HepG2 (cell line): ENCODE results near the gene MPI. TPM values are rescaled to one million over a fixed set of nuclear protein-coding genes. Genes with fewer than 3 reads are reported as not detected.

Experiments used
- EEA1 ChIP-seq: sonication (generic); formaldehyde crosslinking; IDR thresholded peaks from 2 replicates; pipeline ENCODE4 v1.5.1; 2020; ENCODE audit warnings: mild to moderate bottlenecking, missing genetic modification reagents, borderline replicate concordance
- EP300 ChIP-seq, 3 experiments: sonication (generic) in 1 of 3; formaldehyde crosslinking in 1 of 3; IDR thresholded peaks; 2 replicates each; pipeline versions ENCODE4 v1.5.1 to v1.6.1; 2011 to 2020; ENCODE audit warnings: low read depth in 2 of 3, low read length in 2 of 3, borderline replicate concordance in 1 of 3, improper control_type of control experiment in 1 of 3, mild to moderate bottlenecking in 1 of 3, missing genetic modification reagents in 1 of 3, moderate library complexity in 1 of 3
- HMGA1 ChIP-seq: sonication (generic); formaldehyde crosslinking; conservative IDR thresholded peaks from 2 replicates; pipeline ENCODE4 v1.4.0; 2020; ENCODE audit warnings: missing genetic modification reagents
- HOXA5 ChIP-seq: sonication (generic); formaldehyde crosslinking; IDR thresholded peaks from 2 replicates; pipeline ENCODE4 v1.4.0; 2020; ENCODE audit warnings: missing genetic modification reagents
- KAT2B ChIP-seq: fragments of 150-350 bp; IDR thresholded peaks from 2 replicates; pipeline ENCODE4 v1.6.1; 2014; ENCODE audit warnings: low read depth, low read length, borderline replicate concordance
- MEIS2 ChIP-seq: sonication (generic); formaldehyde crosslinking; IDR thresholded peaks from 2 replicates; pipeline ENCODE4 v1.9.0; 2021; ENCODE audit warnings: mild to moderate bottlenecking, missing genetic modification reagents
- MLLT10 ChIP-seq: sonication (generic); formaldehyde crosslinking; IDR thresholded peaks from 2 replicates; pipeline ENCODE4 v1.4.0; 2020; ENCODE audit warnings: missing genetic modification reagents
- MTA3 ChIP-seq: sonication (generic); formaldehyde crosslinking; IDR thresholded peaks from 2 replicates; pipeline ENCODE4 v1.4.0; 2020; ENCODE audit warnings: missing genetic modification reagents
- MZF1 ChIP-seq: sonication (generic); formaldehyde crosslinking; IDR thresholded peaks from 2 replicates; pipeline ENCODE4 v1.8.1; 2023; ENCODE audit warnings: mild to moderate bottlenecking, missing genetic modification reagents, borderline replicate concordance
- NBN ChIP-seq: fragments of 450-650 bp; conservative IDR thresholded peaks from 2 replicates; pipeline ENCODE4 v1.6.1; 2017
- RAD21 ChIP-seq: fragments of 450-650 bp; formaldehyde crosslinking; IDR thresholded peaks from 2 replicates; pipeline ENCODE4 v1.5.0; 2020; ENCODE audit warnings: mild to moderate bottlenecking
- RARG ChIP-seq: sonication (generic); formaldehyde crosslinking; IDR thresholded peaks from 2 replicates; pipeline ENCODE4 v1.4.0; 2020; ENCODE audit warnings: low read depth, mild to moderate bottlenecking, missing genetic modification reagents
- SMARCE1 ChIP-seq: fragments of 450-650 bp; IDR thresholded peaks from 2 replicates; pipeline ENCODE4 v1.6.1; 2017; ENCODE audit warnings: borderline replicate concordance
- SMYD3 ChIP-seq: sonication (generic); formaldehyde crosslinking; IDR thresholded peaks from 2 replicates; pipeline ENCODE4 v1.8.1; 2023; ENCODE audit warnings: mild to moderate bottlenecking, missing genetic modification reagents
- SP5 ChIP-seq: IDR thresholded peaks from 2 replicates; pipeline ENCODE4 v1.6.1; 2016; ENCODE audit warnings: low read depth, borderline replicate concordance
- SSRP1 ChIP-seq: IDR thresholded peaks from 2 replicates; pipeline ENCODE4 v1.6.1; 2016; ENCODE audit warnings: control low read depth
- ZC3H4 ChIP-seq: sonication (generic); formaldehyde crosslinking; IDR thresholded peaks from 2 replicates; pipeline ENCODE4 v1.4.0; 2020; ENCODE audit warnings: missing genetic modification reagents, borderline replicate concordance
- ZEB1 ChIP-seq: IDR thresholded peaks from 2 replicates; pipeline ENCODE4 v1.6.1; 2012; ENCODE audit warnings: mild to moderate bottlenecking, low read depth, inconsistent platforms; ENCODE audit not compliant: insufficient replicate concordance
- ZNF121 ChIP-seq: sonication (generic); formaldehyde crosslinking; IDR thresholded peaks from 2 replicates; pipeline ENCODE4 v1.5.0; 2020; ENCODE audit warnings: mild to moderate bottlenecking, missing genetic modification reagents
- ZNF256 ChIP-seq: sonication (generic); formaldehyde crosslinking; conservative IDR thresholded peaks from 2 replicates; pipeline ENCODE4 v1.4.0; 2020; ENCODE audit warnings: missing genetic modification reagents
- ZNF329 ChIP-seq: sonication (generic); formaldehyde crosslinking; IDR thresholded peaks from 2 replicates; pipeline ENCODE4 v1.9.0; 2021; ENCODE audit warnings: low read depth, mild to moderate bottlenecking, missing genetic modification reagents
- ZNF333 ChIP-seq: sonication (generic); formaldehyde crosslinking; IDR thresholded peaks from 2 replicates; pipeline ENCODE4 v1.4.0; 2020; ENCODE audit warnings: mild to moderate bottlenecking, missing genetic modification reagents, borderline replicate concordance
- ZNF354B ChIP-seq: sonication (generic); formaldehyde crosslinking; IDR thresholded peaks from 2 replicates; pipeline ENCODE4 v1.8.0; 2022; ENCODE audit warnings: mild to moderate bottlenecking, missing genetic modification reagents
- ZNF773 ChIP-seq: sonication (generic); formaldehyde crosslinking; IDR thresholded peaks from 2 replicates; pipeline ENCODE4 v1.4.0; 2020; ENCODE audit warnings: missing genetic modification reagents, borderline replicate concordance
- ZNF839 ChIP-seq: sonication (generic); formaldehyde crosslinking; IDR thresholded peaks from 2 replicates; pipeline ENCODE4 v1.4.0; 2020; ENCODE audit warnings: missing genetic modification reagents, mild to moderate bottlenecking, borderline replicate concordance
- polyA plus RNA-seq, 8 experiments: library from polyadenylated mRNA; depleted of rRNA in 3 of 8; stranded (reverse) in 7 of 8; unstranded in 1 of 8; fragments of >200 nt; fragmentation: Illumina TruSeq in 4 of 8; extraction: Trizol in 4 of 8; gene quantifications; 2 replicates each; pipeline versions ENCODE4 v1.2.1 to v1.2.3, GENCODE V29; 2011 to 2016; ENCODE audit warnings: low read depth in 4 of 8, missing spikeins in 1 of 8, mixed read lengths in 1 of 8; ENCODE audit not compliant: insufficient read depth in 1 of 8
- total RNA-seq, 5 experiments: library from RNA; depleted of rRNA; stranded (reverse); fragments of >200 nt; fragmentation: Illumina TruSeq; extraction: Trizol; gene quantifications; 2 replicates each; pipeline ENCODE4 v1.2.3, GENCODE V29; 2016; ENCODE audit warnings: low read depth in 1 of 5
- TF ChIP-seq, protein P1 (sequence below): sonication (generic); formaldehyde crosslinking; IDR thresholded peaks from 2 replicates; pipeline ENCODE4 v1.4.0; 2020; ENCODE audit warnings: mild to moderate bottlenecking, missing genetic modification reagents
- TF ChIP-seq, protein P2 (sequence below): sonication (generic); formaldehyde crosslinking; IDR thresholded peaks from 2 replicates; pipeline ENCODE4 v1.5.0; 2020; ENCODE audit warnings: missing genetic modification reagents
- TF ChIP-seq, protein P3 (sequence below): sonication (generic); formaldehyde crosslinking; IDR thresholded peaks from 2 replicates; pipeline ENCODE4 v1.8.1; 2023; ENCODE audit warnings: missing genetic modification reagents, inconsistent platforms, borderline replicate concordance

Gene MPI
- total and polyA plus RNA-seq, 2 of the 13 experiments (the other 11 are each of a cell fraction or from before 2014, with no cell fraction given) = 36.9 to 63.5 TPM

DNA sequence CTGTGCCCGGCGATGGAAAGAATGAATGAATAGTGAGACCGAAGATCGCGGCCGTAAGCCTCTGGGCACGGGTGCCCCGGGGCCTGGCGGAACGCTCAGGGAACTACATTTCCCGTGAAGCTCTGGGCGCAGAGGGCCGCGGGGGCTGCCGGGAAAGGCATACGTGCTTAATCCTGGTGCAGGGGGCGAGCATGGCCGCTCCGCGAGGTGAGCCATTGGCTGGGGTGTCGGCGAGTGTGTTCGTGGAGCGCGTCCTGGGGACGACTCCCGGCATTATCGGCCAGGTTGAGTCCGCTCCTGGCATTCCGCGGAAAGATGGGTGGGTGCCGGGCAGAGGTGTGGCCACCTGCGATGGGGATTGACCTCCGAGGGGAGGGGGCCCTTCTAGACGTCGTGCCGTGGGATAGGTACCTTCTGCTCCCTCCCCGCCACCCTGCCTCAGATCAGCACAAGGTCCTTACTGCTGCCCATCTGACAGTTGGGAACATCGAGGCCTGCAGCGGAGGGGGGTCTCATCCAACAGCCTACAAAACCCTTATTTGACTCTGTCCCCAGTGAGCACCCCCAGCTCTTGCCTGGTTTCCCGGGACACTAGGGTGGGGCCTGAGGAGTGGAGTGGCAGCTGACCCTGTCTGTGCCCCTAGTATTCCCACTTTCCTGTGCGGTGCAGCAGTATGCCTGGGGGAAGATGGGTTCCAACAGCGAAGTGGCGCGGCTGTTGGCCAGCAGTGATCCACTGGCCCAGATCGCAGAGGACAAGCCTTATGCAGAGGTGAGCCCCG lies at the start of gene MPI (continued):
- peak; percentile 36; the same call in 1 of the 2 replicates for TF ChIP-seq RAD21 (CRISPR knock-in tag)
- no peak for TF ChIP-seq NBN
- no peak for TF ChIP-seq KAT2B
- no peak for TF ChIP-seq ZNF121 (CRISPR knock-in tag)
- no peak; the same call in 1 of the 2 replicates for TF ChIP-seq ZC3H4 (CRISPR knock-in tag)
- no peak for TF ChIP-seq HMGA1 (CRISPR knock-in tag)
- no peak for TF ChIP-seq SP5 (CRISPR knock-in tag)
- TF ChIP-seq, protein P1, sequence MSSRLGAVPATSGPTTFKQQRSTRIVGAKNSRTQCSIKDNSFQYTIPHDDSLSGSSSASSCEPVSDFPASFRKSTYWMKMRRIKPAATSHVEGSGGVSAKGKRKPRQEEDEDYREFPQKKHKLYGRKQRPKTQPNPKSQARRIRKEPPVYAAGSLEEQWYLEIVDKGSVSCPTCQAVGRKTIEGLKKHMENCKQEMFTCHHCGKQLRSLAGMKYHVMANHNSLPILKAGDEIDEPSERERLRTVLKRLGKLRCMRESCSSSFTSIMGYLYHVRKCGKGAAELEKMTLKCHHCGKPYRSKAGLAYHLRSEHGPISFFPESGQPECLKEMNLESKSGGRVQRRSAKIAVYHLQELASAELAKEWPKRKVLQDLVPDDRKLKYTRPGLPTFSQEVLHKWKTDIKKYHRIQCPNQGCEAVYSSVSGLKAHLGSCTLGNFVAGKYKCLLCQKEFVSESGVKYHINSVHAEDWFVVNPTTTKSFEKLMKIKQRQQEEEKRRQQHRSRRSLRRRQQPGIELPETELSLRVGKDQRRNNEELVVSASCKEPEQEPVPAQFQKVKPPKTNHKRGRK (CRISPR knock-in tag) = no peak
- no peak for TF ChIP-seq EP300 (IDR thresholded peaks at IDR 0.05; ENCODE audit: low read depth in 2 of 2, low read length in 2 of 2)
- TF ChIP-seq EP300 (CRISPR knock-in tag; IDR thresholded peaks at IDR 0.05; ENCODE audit: borderline replicate concordance) = no peak
- TF ChIP-seq, protein P2, sequence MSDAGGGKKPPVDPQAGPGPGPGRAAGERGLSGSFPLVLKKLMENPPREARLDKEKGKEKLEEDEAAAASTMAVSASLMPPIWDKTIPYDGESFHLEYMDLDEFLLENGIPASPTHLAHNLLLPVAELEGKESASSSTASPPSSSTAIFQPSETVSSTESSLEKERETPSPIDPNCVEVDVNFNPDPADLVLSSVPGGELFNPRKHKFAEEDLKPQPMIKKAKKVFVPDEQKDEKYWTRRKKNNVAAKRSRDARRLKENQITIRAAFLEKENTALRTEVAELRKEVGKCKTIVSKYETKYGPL (CRISPR knock-in tag) = peak; percentile 41; the same call in 1 of the 2 replicates
- peak; percentile 90; the same call in 1 of the 2 replicates for TF ChIP-seq ZNF333 (CRISPR knock-in tag)
- no peak for TF ChIP-seq ZNF354B
- no peak; the same call in none of the 2 replicates for TF ChIP-seq ZNF839 (CRISPR knock-in tag)
- no peak for TF ChIP-seq SSRP1 (CRISPR knock-in tag)
- 0 out of 2 replicates have a peak, but pooled peaks have one; percentile 42 for TF ChIP-seq ZNF773 (CRISPR knock-in tag)
- TF ChIP-seq ZNF256 (CRISPR knock-in tag) = peak; percentile 84; the same call in 1 of the 2 replicates
- no peak for TF ChIP-seq SMARCE1
- TF ChIP-seq ZNF329 (CRISPR knock-in tag) = 0 out of 2 replicates have a peak, but pooled peaks have one; percentile 72
- no peak for TF ChIP-seq MLLT10
- TF ChIP-seq EEA1 (CRISPR knock-in tag) = peak; percentile 93; the same call in 1 of the 2 replicates
- no peak for TF ChIP-seq RARG (CRISPR knock-in tag)
- 0 out of 2 replicates have a peak, but pooled peaks have one; percentile 48 for TF ChIP-seq MEIS2 (CRISPR knock-in tag)
- TF ChIP-seq SMYD3 (CRISPR knock-in tag) = no peak
- TF ChIP-seq ZEB1 = no peak
- no peak for TF ChIP-seq MZF1 (CRISPR knock-in tag)
- TF ChIP-seq MTA3 (CRISPR knock-in tag) = no peak
- TF ChIP-seq, protein P3, sequence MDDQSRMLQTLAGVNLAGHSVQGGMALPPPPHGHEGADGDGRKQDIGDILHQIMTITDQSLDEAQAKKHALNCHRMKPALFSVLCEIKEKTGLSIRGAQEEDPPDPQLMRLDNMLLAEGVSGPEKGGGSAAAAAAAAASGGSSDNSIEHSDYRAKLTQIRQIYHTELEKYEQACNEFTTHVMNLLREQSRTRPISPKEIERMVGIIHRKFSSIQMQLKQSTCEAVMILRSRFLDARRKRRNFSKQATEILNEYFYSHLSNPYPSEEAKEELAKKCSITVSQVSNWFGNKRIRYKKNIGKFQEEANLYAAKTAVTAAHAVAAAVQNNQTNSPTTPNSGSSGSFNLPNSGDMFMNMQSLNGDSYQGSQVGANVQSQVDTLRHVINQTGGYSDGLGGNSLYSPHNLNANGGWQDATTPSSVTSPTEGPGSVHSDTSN (CRISPR knock-in tag) = no peak
- 0 out of 2 replicates have a peak, but pooled peaks have one; percentile 66 for TF ChIP-seq HOXA5 (CRISPR knock-in tag)
